Measurements from ENCODE around the gene SLC9A9. TPM values are rescaled to one million over a fixed set of nuclear protein-coding genes. Genes with fewer than 3 reads are reported as not detected.

SLC9A9 gene
- polyA plus RNA-seq, 6 donors from 2014 or later, result 16.9 to 31.5 (median 24.7) TPM

GRCh38 chr3:143430568-143430967 is 417.7 kb downstream of the SLC9A9 start:
- Mint-ChIP-seq H3K27ac (peak overlapping the region in 1 of 6 donors; percentile 59), H3K36me3 (no peaks in the 10 kb centered on the region), H3K4me1 (peaks cover 30 to 51% (median 42%) of the 10 kb centered on the region in 3 donors), H3K4me3 (no peak overlapping the region), H3K9me3 (no peaks in the 10 kb centered on the region), H3K27me3 (no peaks in the 10 kb centered on the region)
- ATAC-seq (ENCODE audit: low read depth in 2 of 2) (no peak), DNase-seq (no peak)

- Mint-ChIP-seq H3K9me3 (no peaks in the 10 kb centered on the region), H3K4me3 (peak overlapping the region in 3 of 8 donors; percentile 30 to 62 (median 31)), H3K27ac (peak overlapping the region in 5 of 6 donors; percentile 5 to 85 (median 54)), H3K36me3 (no peaks in the 10 kb centered on the region), H3K4me1 (peaks cover 30 to 49% (median 43%) of the 10 kb centered on the region in 3 donors), H3K27me3 (no peaks in the 10 kb centered on the region)
- ATAC-seq (ENCODE audit: low read depth in 2 of 2) (peak; percentile 16 to 21), DNase-seq (no peak)
Measured at GRCh38 chr3:143429628-143430514, 418.4 kb downstream of the SLC9A9 start.

GRCh38 chr3:143428294-143428693 is 420.0 kb downstream of the SLC9A9 start:
- H3K4me1 Mint-ChIP-seq, result peaks cover 39 to 59% (median 52%) of the 10 kb centered on the region in 3 donors
- peak; percentile 63 to 70 for ATAC-seq (ENCODE audit: low read depth in 2 of 2)
- peak overlapping the region in 2 of 8 donors; percentile 48 to 51 for H3K4me3 Mint-ChIP-seq
- no peaks in the 10 kb centered on the region for H3K36me3 Mint-ChIP-seq
- no peaks in the 10 kb centered on the region for H3K27me3 Mint-ChIP-seq
- peak overlapping the region in 2 of 6 donors; percentile 4 to 34 for H3K27ac Mint-ChIP-seq
- H3K9me3 Mint-ChIP-seq, result no peaks in the 10 kb centered on the region
- DNase-seq, result peak; percentile 11

- Mint-ChIP-seq H3K9me3 (no peaks in the 10 kb centered on the region), H3K27ac (peak overlapping the region in 1 of 6 donors; percentile 36), H3K36me3 (no peaks in the 10 kb centered on the region), H3K27me3 (no peaks in the 10 kb centered on the region), H3K4me1 (peaks cover 45 to 62% (median 58%) of the 10 kb centered on the region in 3 donors), H3K4me3 (no peak overlapping the region)
- ATAC-seq (ENCODE audit: low read depth in 2 of 2), result no peak
- no peak for DNase-seq
Measured at GRCh38 chr3:143427631-143428030, 420.6 kb downstream of the SLC9A9 start.

GRCh38 chr3:143424874-143425273 is 423.4 kb downstream of the SLC9A9 start:
- Mint-ChIP-seq H3K9me3 (no peaks in the 10 kb centered on the region), H3K27ac (peak overlapping the region in 1 of 6 donors; percentile 36), H3K4me1 (peaks cover 34 to 47% (median 44%) of the 10 kb centered on the region in 3 donors), H3K4me3 (peak overlapping the region in 2 of 8 donors; percentile 62 to 87), H3K36me3 (peaks cover 6 to 9% of the 10 kb centered on the region in 2 donors), H3K27me3 (no peaks in the 10 kb centered on the region)
- DNase-seq, result no peak
- no peak for ATAC-seq (ENCODE audit: low read depth in 2 of 2)

GRCh38 chr3:143421556-143421955 is 426.7 kb downstream of the SLC9A9 start:
- H3K36me3 Mint-ChIP-seq, result peaks cover 9 to 13% of the 10 kb centered on the region in 2 donors
- no peak for ATAC-seq (ENCODE audit: low read depth in 2 of 2)
- no peak overlapping the region for H3K4me3 Mint-ChIP-seq
- peaks cover 0 to 2% (median 0%) of the 10 kb centered on the region in 7 donors for H3K9me3 Mint-ChIP-seq
- no peaks in the 10 kb centered on the region for H3K27me3 Mint-ChIP-seq
- DNase-seq, result no peak
- no peak overlapping the region for H3K27ac Mint-ChIP-seq
- peaks cover 17 to 26% (median 20%) of the 10 kb centered on the region in 3 donors for H3K4me1 Mint-ChIP-seq

GRCh38 chr3:143419611-143420010 is 428.7 kb downstream of the SLC9A9 start:
- Mint-ChIP-seq H3K27ac (no peak overlapping the region), H3K4me1 (peaks cover 28 to 35% (median 29%) of the 10 kb centered on the region in 3 donors)
- ATAC-seq (ENCODE audit: low read depth in 2 of 2), result no peak

GRCh38 chr3:143418391-143418790 is 429.9 kb downstream of the SLC9A9 start:
- ATAC-seq (ENCODE audit: low read depth in 2 of 2), result no peak
- Mint-ChIP-seq H3K27me3 (no peaks in the 10 kb centered on the region), H3K36me3 (peaks cover 14 to 24% of the 10 kb centered on the region in 2 donors), H3K27ac (no peak overlapping the region), H3K4me1 (peaks cover 30 to 35% (median 31%) of the 10 kb centered on the region in 3 donors), H3K9me3 (peaks cover 0 to 7% (median 3%) of the 10 kb centered on the region in 7 donors), H3K4me3 (no peak overlapping the region)
- no peak for DNase-seq

More at GRCh38 chr3:143419611-143420010, 428.7 kb downstream of the SLC9A9 start:
- H3K9me3 Mint-ChIP-seq, result peaks cover 0 to 7% (median 3%) of the 10 kb centered on the region in 7 donors
- H3K4me3 Mint-ChIP-seq, result no peak overlapping the region
- H3K27me3 Mint-ChIP-seq, result no peaks in the 10 kb centered on the region
- H3K36me3 Mint-ChIP-seq, result peaks cover 14 to 21% of the 10 kb centered on the region in 2 donors
- DNase-seq, result no peak

- H3K27ac Mint-ChIP-seq, result no peak overlapping the region
- peaks cover 0 to 9% (median 3%) of the 10 kb centered on the region in 7 donors for H3K9me3 Mint-ChIP-seq
- H3K36me3 Mint-ChIP-seq, result peaks cover 8 to 14% of the 10 kb centered on the region in 2 donors
- H3K4me1 Mint-ChIP-seq, result peaks cover 39 to 48% (median 45%) of the 10 kb centered on the region in 3 donors
- no peaks in the 10 kb centered on the region for H3K27me3 Mint-ChIP-seq
- ATAC-seq (ENCODE audit: low read depth in 2 of 2), result no peak
- no peak for DNase-seq
- no peak overlapping the region for H3K4me3 Mint-ChIP-seq
Measured at GRCh38 chr3:143416229-143416628, 432.0 kb downstream of the SLC9A9 start.

- H3K27me3 Mint-ChIP-seq, result no peaks in the 10 kb centered on the region
- peak overlapping the region in 3 of 8 donors; percentile 4 to 68 (median 14) for H3K4me3 Mint-ChIP-seq
- DNase-seq, result no peak
- peaks cover 0 to 9% (median 3%) of the 10 kb centered on the region in 7 donors for H3K9me3 Mint-ChIP-seq
- peak overlapping the region in 2 of 6 donors; percentile 44 to 67 for H3K27ac Mint-ChIP-seq
- peaks cover 8 to 14% of the 10 kb centered on the region in 2 donors for H3K36me3 Mint-ChIP-seq
- no peak for ATAC-seq (ENCODE audit: low read depth in 2 of 2)
- peaks cover 39 to 51% (median 48%) of the 10 kb centered on the region in 3 donors for H3K4me1 Mint-ChIP-seq
Measured at GRCh38 chr3:143414571-143415253, 433.6 kb downstream of the SLC9A9 start.

GRCh38 chr3:143413372-143413771 is 434.9 kb downstream of the SLC9A9 start:
- Mint-ChIP-seq H3K4me3 (peak overlapping the region in 5 of 8 donors; percentile 19 to 70 (median 30)), H3K4me1 (peaks cover 39 to 51% (median 48%) of the 10 kb centered on the region in 3 donors), H3K27ac (peak overlapping the region in 3 of 6 donors; percentile 37 to 88 (median 88)), H3K27me3 (no peaks in the 10 kb centered on the region), H3K9me3 (peaks cover 0 to 9% (median 3%) of the 10 kb centered on the region in 7 donors), H3K36me3 (peaks cover 8 to 14% of the 10 kb centered on the region in 2 donors)
- DNase-seq (no peak), ATAC-seq (ENCODE audit: low read depth in 2 of 2) (peak in 1 of 2 donors; percentile 46)

GRCh38 chr3:143412084-143412483 is 436.2 kb downstream of the SLC9A9 start:
- peaks cover 6 to 14% of the 10 kb centered on the region in 2 donors for H3K36me3 Mint-ChIP-seq
- DNase-seq (no peak), ATAC-seq (ENCODE audit: low read depth in 2 of 2) (peak in 1 of 2 donors; percentile 28)
- peaks cover 0 to 9% (median 3%) of the 10 kb centered on the region in 7 donors for H3K9me3 Mint-ChIP-seq
- peaks cover 39 to 51% (median 46%) of the 10 kb centered on the region in 3 donors for H3K4me1 Mint-ChIP-seq
- peak overlapping the region in 3 of 6 donors; percentile 8 to 81 (median 42) for H3K27ac Mint-ChIP-seq
- no peaks in the 10 kb centered on the region for H3K27me3 Mint-ChIP-seq
- H3K4me3 Mint-ChIP-seq, result peak overlapping the region in 1 of 8 donors; percentile 7

GRCh38 chr3:143410259-143410658 is 438.0 kb downstream of the SLC9A9 start:
- H3K27me3 Mint-ChIP-seq, result no peaks in the 10 kb centered on the region
- H3K36me3 Mint-ChIP-seq, result peaks cover 0 to 7% of the 10 kb centered on the region in 2 donors
- peak overlapping the region in 1 of 6 donors; percentile 36 for H3K27ac Mint-ChIP-seq
- ATAC-seq (ENCODE audit: low read depth in 2 of 2) (no peak), DNase-seq (no peak)
- H3K9me3 Mint-ChIP-seq, result peaks cover 0 to 4% (median 0%) of the 10 kb centered on the region in 7 donors
- H3K4me1 Mint-ChIP-seq, result peaks cover 30 to 44% (median 37%) of the 10 kb centered on the region in 3 donors
- no peak overlapping the region for H3K4me3 Mint-ChIP-seq
